Measurements from ENCODE around the gene TRMT61A. TPM values are rescaled to one million over a fixed set of nuclear protein-coding genes. Genes with fewer than 3 reads are reported as not detected.

TRMT61A gene
- total and polyA plus RNA-seq, 8 donors, result 3.3 to 16.1 (median 7.6) TPM

DNA sequence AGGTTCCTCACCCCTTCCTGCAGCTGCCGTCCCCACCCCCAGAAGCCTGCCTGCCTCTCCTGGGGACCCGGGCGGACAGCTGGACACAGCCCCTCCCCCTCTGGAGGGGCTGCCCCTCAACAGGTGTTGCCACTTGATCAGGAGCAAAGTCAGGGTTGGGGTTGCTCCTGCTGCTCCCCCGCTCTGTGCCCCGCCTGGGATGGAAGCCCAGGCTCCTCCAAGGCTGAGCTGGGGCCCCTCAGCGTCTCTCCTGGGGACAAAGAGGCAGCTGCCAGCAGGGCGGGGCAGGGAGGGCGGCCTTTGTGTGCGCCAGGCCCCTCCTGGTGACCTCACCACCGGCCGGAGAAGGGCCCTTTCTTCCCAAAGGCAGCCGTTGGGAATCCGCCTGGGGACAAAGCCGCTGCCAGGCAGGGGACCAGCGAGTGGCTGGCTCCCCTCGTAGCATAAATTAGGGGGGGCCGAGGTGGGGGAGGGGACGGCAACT, 13.7 kb downstream of the TRMT61A start:
- TF ChIP-seq, protein P1, sequence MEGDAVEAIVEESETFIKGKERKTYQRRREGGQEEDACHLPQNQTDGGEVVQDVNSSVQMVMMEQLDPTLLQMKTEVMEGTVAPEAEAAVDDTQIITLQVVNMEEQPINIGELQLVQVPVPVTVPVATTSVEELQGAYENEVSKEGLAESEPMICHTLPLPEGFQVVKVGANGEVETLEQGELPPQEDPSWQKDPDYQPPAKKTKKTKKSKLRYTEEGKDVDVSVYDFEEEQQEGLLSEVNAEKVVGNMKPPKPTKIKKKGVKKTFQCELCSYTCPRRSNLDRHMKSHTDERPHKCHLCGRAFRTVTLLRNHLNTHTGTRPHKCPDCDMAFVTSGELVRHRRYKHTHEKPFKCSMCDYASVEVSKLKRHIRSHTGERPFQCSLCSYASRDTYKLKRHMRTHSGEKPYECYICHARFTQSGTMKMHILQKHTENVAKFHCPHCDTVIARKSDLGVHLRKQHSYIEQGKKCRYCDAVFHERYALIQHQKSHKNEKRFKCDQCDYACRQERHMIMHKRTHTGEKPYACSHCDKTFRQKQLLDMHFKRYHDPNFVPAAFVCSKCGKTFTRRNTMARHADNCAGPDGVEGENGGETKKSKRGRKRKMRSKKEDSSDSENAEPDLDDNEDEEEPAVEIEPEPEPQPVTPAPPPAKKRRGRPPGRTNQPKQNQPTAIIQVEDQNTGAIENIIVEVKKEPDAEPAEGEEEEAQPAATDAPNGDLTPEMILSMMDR (IDR thresholded peaks at IDR 0.05), result no peak
- no peaks in the 10 kb centered on the region for H3K27me3 ChIP-seq
- WGBS, 2 donors, result 19% methylated on average over 18 of the region's 18 CpGs
- H3K36me3 ChIP-seq, result no peaks in the 10 kb centered on the region
- intact Hi-C loops (cut with DNase I), result loop anchor here in 1 of 3 donors (10.0 kb wide), 1 partner anchor 48 kb away; no protein-coding TSS in a partner anchor
- DNase-seq (peak in 3 of 6 donors; percentile 13 to 74 (median 57)), FAIRE-seq (no peak), ATAC-seq (peak in 2 of 4 donors; percentile 12 to 31)
- H3K4me1 ChIP-seq, result peaks cover 0 to 3% (median 0%) of the 10 kb centered on the region in 3 donors
- no peak overlapping the region for H3K4me3 ChIP-seq
- no peaks in the 10 kb centered on the region for H3K9me3 ChIP-seq
- H3K27ac ChIP-seq, result no peak overlapping the region

DNA sequence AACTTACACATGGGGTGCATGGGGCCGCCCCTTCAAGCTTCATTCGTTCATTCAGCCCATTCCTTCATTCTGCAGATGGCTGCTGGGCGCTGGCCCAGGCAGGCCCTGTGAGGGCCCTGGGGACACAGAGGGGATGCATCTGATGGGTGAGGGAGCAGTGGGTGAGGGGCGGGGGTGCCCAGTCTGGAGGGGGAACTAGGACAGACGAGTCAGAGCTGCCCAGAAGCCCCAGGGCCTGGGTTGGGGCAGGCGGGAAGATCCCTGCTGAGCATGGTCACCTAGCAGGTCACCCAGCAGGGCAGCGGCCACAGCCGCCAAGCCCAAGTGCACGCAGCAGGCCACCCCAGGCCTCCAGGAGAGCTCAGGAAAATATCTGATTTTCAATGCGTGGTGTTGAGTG, 14.1 kb downstream of the TRMT61A start:
- H3K4me1 ChIP-seq, result peaks cover 0 to 3% (median 0%) of the 10 kb centered on the region in 3 donors
- DNase-seq, result peak in 3 of 6 donors; percentile 23 to 72 (median 41)
- ATAC-seq, result no peak
- no peaks in the 10 kb centered on the region for H3K36me3 ChIP-seq
- TF ChIP-seq, protein P1 (IDR thresholded peaks at IDR 0.05), result no peak
- H3K4me3 ChIP-seq, result no peak overlapping the region
- no peak for FAIRE-seq
- WGBS, 2 donors, result 65 to 73% methylated on average over 7 to 10 of the region's 10 CpGs
- H3K27ac ChIP-seq, result no peak overlapping the region
- intact Hi-C loops (cut with DNase I), result loop anchor here in 1 of 3 donors (10.0 kb wide), 1 partner anchor 48 kb away; no protein-coding TSS in a partner anchor
- H3K9me3 ChIP-seq, result no peaks in the 10 kb centered on the region
- no peaks in the 10 kb centered on the region for H3K27me3 ChIP-seq

DNA sequence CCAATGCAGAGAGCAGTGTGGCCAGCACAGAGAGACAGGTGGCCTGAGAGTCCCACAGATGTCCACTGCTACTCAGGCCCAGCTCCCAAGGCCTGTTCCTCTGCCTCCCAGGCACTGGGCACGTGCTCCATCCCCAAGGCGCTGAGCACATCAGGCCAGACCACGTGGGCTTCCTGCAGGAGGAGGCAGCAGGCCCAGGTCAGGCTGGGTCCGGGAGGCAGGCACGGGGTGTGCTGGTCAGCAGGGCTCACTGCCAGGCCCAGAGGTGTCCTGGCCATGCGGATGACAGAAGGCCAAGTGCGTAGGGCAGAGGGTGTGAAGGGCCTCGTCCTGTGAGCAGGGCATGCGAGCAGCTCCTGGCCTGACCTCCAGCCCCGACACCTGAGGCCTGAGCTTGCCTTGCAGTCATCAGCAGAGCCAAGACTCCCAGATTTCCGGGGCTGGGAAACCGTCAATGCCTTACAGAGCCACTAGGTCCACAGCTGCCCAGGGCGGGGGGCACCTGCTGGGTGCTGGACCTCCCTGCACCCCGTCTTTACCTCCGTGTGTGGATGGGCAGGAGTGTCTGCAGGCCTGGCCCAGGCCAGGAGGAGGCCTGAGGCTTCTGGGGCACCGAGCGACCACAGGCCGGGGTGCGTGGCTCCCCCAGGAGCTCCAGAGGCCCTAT, 14.9 kb downstream of the TRMT61A start:
- Histone ChIP-seq H3K36me3 (no peaks in the 10 kb centered on the region), H3K4me3 (no peak overlapping the region), H3K27me3 (no peaks in the 10 kb centered on the region), H3K27ac (no peak overlapping the region), H3K4me1 (no peaks in the 10 kb centered on the region), H3K9me3 (no peaks in the 10 kb centered on the region)
- intact Hi-C loops (cut with DNase I), result loop anchor here in 1 of 3 donors (10.0 kb wide), 1 partner anchor 49 kb away; no protein-coding TSS in a partner anchor
- DNase-seq (peak in 4 of 6 donors; percentile 14 to 83 (median 44)), ATAC-seq (no peak), FAIRE-seq (no peak)
- TF ChIP-seq, protein P1 (IDR thresholded peaks at IDR 0.05), result no peak
- WGBS, 2 donors, result 80 to 87% methylated on average over 14 to 19 of the region's 19 CpGs

DNA sequence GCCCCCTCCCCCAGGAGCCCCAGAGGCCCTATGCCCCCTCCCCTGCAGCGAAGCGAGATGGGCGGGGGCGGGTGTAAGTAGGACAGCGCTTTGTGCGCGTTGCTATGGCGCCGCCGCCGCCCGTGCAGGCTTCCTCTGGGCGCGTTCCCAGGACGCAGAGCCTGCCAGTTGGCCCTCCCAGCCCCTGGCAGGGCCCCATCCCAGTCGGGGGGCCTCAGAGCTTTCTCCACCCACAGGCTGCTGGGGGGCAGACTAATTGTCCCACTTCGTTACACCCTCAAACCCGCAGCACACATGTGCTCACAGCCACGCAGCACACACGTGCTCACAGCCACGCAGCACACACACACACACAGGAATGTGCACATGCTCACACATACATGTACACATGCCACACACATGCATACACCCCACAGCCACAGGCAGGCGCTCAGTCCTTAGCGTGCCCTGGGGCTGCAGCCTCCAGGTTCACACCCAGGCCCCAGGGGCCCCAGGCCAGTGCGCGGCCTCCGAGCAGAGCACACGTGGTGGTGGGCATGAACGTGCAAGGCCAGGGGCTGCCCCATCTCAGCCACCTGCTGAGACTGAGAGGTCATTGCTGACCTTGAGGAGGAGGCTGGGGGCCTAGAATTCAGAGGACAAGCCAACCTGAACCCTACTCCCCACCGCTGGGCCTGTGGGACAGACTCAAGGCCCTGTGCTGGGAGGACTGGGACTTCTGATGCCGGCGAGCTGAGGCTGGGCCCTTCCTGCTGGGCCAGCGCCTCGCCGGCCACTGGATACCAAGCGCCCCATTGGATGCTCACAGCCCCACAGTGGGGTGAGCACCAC, 15.6 kb downstream of the TRMT61A start:
- Histone ChIP-seq H3K27ac (no peak overlapping the region), H3K27me3 (no peaks in the 10 kb centered on the region), H3K4me3 (no peak overlapping the region), H3K9me3 (no peaks in the 10 kb centered on the region), H3K36me3 (no peaks in the 10 kb centered on the region), H3K4me1 (peaks cover 0 to 6% (median 0%) of the 10 kb centered on the region in 3 donors)
- no peak for FAIRE-seq
- TF ChIP-seq, protein P1 (IDR thresholded peaks at IDR 0.05), result no peak
- no peak for ATAC-seq
- peak in 3 of 6 donors; percentile 40 to 66 (median 55) for DNase-seq
- 75 to 78% methylated on average over 35 of the region's 35 CpGs for WGBS, 2 donors
- intact Hi-C loops (cut with DNase I), result loop anchor here in 1 of 3 donors (10.0 kb wide), 1 partner anchor 50 kb away; no protein-coding TSS in a partner anchor

All from pancreas (tissue), 10 donors.